ENCODE measurements around the gene NFIB. TPM values are rescaled to one million over a fixed set of nuclear protein-coding genes. Genes with fewer than 3 reads are reported as not detected.

NFIB gene
- total and polyA plus RNA-seq, 2 donors (not counting 1 experiment from before 2014, with no cell fraction given) = 29.3 to 36.3 TPM

GRCh38 chr9:14251154-14252071, 62.5 kb downstream of the NFIB start:
- H3K4me3 ChIP-seq (replicated peaks in 1 of 4; ENCODE audit: control extremely low read depth in 1 of 4, insufficient read depth in 1 of 4, low read depth in 3 of 4, low read length in 4 of 4) = peak overlapping the region in 3 of 4 experiments; percentile 10 to 37 (median 17)
- no peak overlapping the region for H2AFZ ChIP-seq (ENCODE audit: low read length)
- no peaks in the 10 kb centered on the region for H3K36me3 ChIP-seq (ENCODE audit: control insufficient read depth, insufficient read depth, low read length)
- peaks cover 13% of the 10 kb centered on the region for H3K4me1 ChIP-seq (ENCODE audit: control insufficient read depth, extremely low read depth, insufficient read depth, low read length)
- H3K9me3 ChIP-seq (ENCODE audit: control insufficient read depth, insufficient read depth, low read depth, low read length) = no peaks in the 10 kb centered on the region
- no peaks in the 10 kb centered on the region for H3K27me3 ChIP-seq (ENCODE audit: control insufficient read depth, insufficient read depth, low read length)
- H3K27ac ChIP-seq (ENCODE audit: insufficient read depth, low read length) = peak overlapping the region; percentile 63
- peak in 1 of 2 donors; percentile 4 for TF ChIP-seq CTCF (conservative IDR thresholded peaks at IDR 0.05 in 1 of 2, IDR thresholded peaks at IDR 0.05 in 1 of 2; ENCODE audit: low read depth in 1 of 2, low read length in 2 of 2)
- no peak for TF ChIP-seq EZH2 (IDR thresholded peaks at IDR 0.05; ENCODE audit: low read length, missing control alignments)
- DNase-seq (ENCODE audit: low read depth in 2 of 2) = peak; percentile 90 to 92
- no peaks in the 10 kb centered on the region for H4K20me1 ChIP-seq (ENCODE audit: control insufficient read depth, extremely low read depth, insufficient read depth, low read length)
- H3K79me2 ChIP-seq (ENCODE audit: control insufficient read depth, insufficient read depth, low read length) = no peaks in the 10 kb centered on the region
- H3K4me2 ChIP-seq (ENCODE audit: extremely low read depth, insufficient read depth, low read length) = peak overlapping the region; percentile 94
- H3K9ac ChIP-seq (ENCODE audit: insufficient read depth, low read length) = no peak overlapping the region

GRCh38 chr9:14250794-14251153, 63.2 kb downstream of the NFIB start:
- Histone ChIP-seq H3K9me3 (ENCODE audit: control insufficient read depth, insufficient read depth, low read depth, low read length) (no peaks in the 10 kb centered on the region), H4K20me1 (ENCODE audit: control insufficient read depth, extremely low read depth, insufficient read depth, low read length) (no peaks in the 10 kb centered on the region), H3K27ac (ENCODE audit: insufficient read depth, low read length) (no peak overlapping the region), H3K4me1 (ENCODE audit: control insufficient read depth, extremely low read depth, insufficient read depth, low read length) (peaks cover 14% of the 10 kb centered on the region), H3K9ac (ENCODE audit: insufficient read depth, low read length) (no peak overlapping the region), H3K4me3 (replicated peaks in 1 of 4; ENCODE audit: control extremely low read depth in 1 of 4, insufficient read depth in 1 of 4, low read depth in 3 of 4, low read length in 4 of 4) (no peak overlapping the region), H3K36me3 (ENCODE audit: control insufficient read depth, insufficient read depth, low read length) (no peaks in the 10 kb centered on the region), H2AFZ (ENCODE audit: low read length) (no peak overlapping the region), H3K4me2 (ENCODE audit: extremely low read depth, insufficient read depth, low read length) (peak overlapping the region; percentile 94), H3K27me3 (ENCODE audit: control insufficient read depth, insufficient read depth, low read length) (no peaks in the 10 kb centered on the region), H3K79me2 (ENCODE audit: control insufficient read depth, insufficient read depth, low read length) (no peaks in the 10 kb centered on the region)
- DNase-seq (ENCODE audit: low read depth in 2 of 2) = peak in 1 of 2 donors; percentile 59
- no peak for TF ChIP-seq EZH2 (IDR thresholded peaks at IDR 0.05; ENCODE audit: low read length, missing control alignments)
- no peak for TF ChIP-seq CTCF (conservative IDR thresholded peaks at IDR 0.05 in 1 of 2, IDR thresholded peaks at IDR 0.05 in 1 of 2; ENCODE audit: low read depth in 1 of 2, low read length in 2 of 2)

GRCh38 chr9:14249527-14249926, 64.4 kb downstream of the NFIB start:
- Histone ChIP-seq H3K4me2 (ENCODE audit: extremely low read depth, insufficient read depth, low read length) (no peak overlapping the region), H3K79me2 (ENCODE audit: control insufficient read depth, insufficient read depth, low read length) (no peaks in the 10 kb centered on the region), H3K4me1 (ENCODE audit: control insufficient read depth, extremely low read depth, insufficient read depth, low read length) (peaks cover 14% of the 10 kb centered on the region), H2AFZ (ENCODE audit: low read length) (no peak overlapping the region), H4K20me1 (ENCODE audit: control insufficient read depth, extremely low read depth, insufficient read depth, low read length) (no peaks in the 10 kb centered on the region), H3K4me3 (replicated peaks in 1 of 4; ENCODE audit: control extremely low read depth in 1 of 4, insufficient read depth in 1 of 4, low read depth in 3 of 4, low read length in 4 of 4) (no peak overlapping the region), H3K9me3 (ENCODE audit: control insufficient read depth, insufficient read depth, low read depth, low read length) (no peaks in the 10 kb centered on the region), H3K27ac (ENCODE audit: insufficient read depth, low read length) (no peak overlapping the region), H3K36me3 (ENCODE audit: control insufficient read depth, insufficient read depth, low read length) (no peaks in the 10 kb centered on the region), H3K27me3 (ENCODE audit: control insufficient read depth, insufficient read depth, low read length) (no peaks in the 10 kb centered on the region), H3K9ac (ENCODE audit: insufficient read depth, low read length) (no peak overlapping the region)
- DNase-seq (ENCODE audit: low read depth in 2 of 2) = no peak
- TF ChIP-seq EZH2 (IDR thresholded peaks at IDR 0.05; ENCODE audit: low read length, missing control alignments) (no peak), CTCF (conservative IDR thresholded peaks at IDR 0.05 in 1 of 2, IDR thresholded peaks at IDR 0.05 in 1 of 2; ENCODE audit: low read depth in 1 of 2, low read length in 2 of 2) (no peak)
